Sigmoid colon (tissue), 3 donors: ENCODE results near the gene UQCRQ.

ENCODE experiments used
- POLR2A ChIP-seq, 2 donors: fragments of 450-650 bp; IDR thresholded peaks; one replicate each; pipeline ENCODE4 v1.6.1; 2016; ENCODE audit warnings: antibody characterized with exemption in 2 of 2, mild to moderate bottlenecking in 2 of 2, moderate library complexity in 2 of 2
- TF ChIP-seq, protein P1 (sequence below), 4 experiments: fragments of 450-650 bp in 3 of 4; fragments of 200-600 bp in 1 of 4; IDR thresholded peaks; one replicate each; pipeline ENCODE4 v1.5.1; 2016 to 2019; ENCODE audit warnings: antibody characterized with exemption in 4 of 4, mild to moderate bottlenecking in 3 of 4, moderate library complexity in 2 of 4

DNA sequence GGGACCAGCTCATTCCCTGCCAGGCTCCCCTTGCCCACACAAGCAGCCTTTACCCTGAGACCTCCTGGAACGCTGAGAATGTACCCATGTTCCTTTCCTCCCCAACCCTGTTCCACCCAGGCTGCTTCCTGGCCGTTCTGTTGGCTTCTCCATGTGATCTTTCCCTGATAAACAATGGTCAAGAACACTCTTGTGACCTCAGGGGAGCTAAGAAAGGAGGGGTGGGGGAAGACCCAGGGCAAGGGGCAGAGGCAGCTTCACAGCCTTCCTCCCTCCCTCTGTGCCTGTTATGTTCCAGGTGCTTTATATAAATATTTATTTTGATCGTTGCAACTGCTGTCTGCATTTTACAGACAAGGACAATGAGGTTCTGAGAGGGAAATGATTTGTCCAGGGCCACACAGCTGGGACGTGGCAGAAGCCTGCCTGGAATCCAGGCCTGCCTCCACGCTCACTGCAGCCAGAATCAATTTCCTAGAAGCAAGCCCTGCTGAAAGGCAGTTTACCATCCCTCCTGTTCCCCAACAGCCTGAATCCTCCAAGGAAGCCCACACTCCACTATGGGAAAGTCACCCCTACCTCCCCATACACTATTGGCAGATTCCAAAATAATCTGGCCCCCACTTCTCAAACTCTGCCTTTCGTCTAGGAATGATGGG, 39.9 kb upstream of the UQCRQ start:
- TF ChIP-seq, protein P1, sequence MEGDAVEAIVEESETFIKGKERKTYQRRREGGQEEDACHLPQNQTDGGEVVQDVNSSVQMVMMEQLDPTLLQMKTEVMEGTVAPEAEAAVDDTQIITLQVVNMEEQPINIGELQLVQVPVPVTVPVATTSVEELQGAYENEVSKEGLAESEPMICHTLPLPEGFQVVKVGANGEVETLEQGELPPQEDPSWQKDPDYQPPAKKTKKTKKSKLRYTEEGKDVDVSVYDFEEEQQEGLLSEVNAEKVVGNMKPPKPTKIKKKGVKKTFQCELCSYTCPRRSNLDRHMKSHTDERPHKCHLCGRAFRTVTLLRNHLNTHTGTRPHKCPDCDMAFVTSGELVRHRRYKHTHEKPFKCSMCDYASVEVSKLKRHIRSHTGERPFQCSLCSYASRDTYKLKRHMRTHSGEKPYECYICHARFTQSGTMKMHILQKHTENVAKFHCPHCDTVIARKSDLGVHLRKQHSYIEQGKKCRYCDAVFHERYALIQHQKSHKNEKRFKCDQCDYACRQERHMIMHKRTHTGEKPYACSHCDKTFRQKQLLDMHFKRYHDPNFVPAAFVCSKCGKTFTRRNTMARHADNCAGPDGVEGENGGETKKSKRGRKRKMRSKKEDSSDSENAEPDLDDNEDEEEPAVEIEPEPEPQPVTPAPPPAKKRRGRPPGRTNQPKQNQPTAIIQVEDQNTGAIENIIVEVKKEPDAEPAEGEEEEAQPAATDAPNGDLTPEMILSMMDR (IDR thresholded peaks at IDR 0.05): no peak
- no peak for TF ChIP-seq POLR2A (IDR thresholded peaks at IDR 0.05)
